Midbrain (tissue), 1 donor: Measurements from ENCODE around the gene INO80D.
A peak's percentile ranks its signal among the peaks of the same experiment; 100 is the strongest.
"Not testable (repeated sequence)": the region's sequence is repeated elsewhere in the genome, so short reads cannot be mapped to it uniquely, and the experiment has no call there.

Experiments used
- DNase-seq: peaks from one replicate; lab custom pipeline; 2025; lab: John Stamatoyannopoulos, UW

Gene INO80D, protein sequence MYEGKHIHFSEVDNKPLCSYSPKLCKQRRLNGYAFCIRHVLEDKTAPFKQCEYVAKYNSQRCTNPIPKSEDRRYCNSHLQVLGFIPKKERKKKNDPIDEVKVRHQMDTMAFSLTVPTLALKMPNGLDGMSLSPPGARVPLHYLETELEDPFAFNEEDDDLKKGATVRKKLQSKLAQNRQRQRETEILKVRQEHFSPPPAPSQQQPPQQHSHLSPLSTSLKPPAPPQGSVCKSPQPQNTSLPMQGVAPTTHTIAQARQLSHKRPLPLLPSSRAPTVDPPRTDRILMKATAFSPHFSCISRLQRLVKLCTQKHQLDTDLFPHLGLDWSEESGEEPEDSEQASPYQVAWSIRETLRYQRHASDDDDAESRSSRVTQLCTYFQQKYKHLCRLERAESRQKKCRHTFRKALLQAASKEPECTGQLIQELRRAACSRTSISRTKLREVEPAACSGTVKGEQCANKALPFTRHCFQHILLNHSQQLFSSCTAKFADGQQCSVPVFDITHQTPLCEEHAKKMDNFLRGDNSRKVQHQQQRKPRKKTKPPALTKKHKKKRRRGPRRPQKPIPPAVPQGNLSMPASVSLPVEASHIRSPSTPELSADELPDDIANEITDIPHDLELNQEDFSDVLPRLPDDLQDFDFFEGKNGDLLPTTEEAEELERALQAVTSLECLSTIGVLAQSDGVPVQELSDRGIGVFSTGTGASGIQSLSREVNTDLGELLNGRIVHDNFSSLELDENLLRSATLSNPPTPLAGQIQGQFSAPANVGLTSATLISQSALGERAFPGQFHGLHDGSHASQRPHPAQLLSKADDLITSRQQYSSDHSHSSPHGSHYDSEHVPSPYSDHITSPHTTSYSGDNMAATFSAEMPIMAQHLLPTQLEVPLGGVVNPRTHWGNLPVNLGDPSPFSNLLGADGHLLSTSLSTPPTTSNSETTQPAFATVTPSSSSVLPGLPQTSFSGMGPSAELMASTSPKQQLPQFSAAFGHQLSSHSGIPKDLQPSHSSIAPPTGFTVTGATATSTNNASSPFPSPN

DNA sequence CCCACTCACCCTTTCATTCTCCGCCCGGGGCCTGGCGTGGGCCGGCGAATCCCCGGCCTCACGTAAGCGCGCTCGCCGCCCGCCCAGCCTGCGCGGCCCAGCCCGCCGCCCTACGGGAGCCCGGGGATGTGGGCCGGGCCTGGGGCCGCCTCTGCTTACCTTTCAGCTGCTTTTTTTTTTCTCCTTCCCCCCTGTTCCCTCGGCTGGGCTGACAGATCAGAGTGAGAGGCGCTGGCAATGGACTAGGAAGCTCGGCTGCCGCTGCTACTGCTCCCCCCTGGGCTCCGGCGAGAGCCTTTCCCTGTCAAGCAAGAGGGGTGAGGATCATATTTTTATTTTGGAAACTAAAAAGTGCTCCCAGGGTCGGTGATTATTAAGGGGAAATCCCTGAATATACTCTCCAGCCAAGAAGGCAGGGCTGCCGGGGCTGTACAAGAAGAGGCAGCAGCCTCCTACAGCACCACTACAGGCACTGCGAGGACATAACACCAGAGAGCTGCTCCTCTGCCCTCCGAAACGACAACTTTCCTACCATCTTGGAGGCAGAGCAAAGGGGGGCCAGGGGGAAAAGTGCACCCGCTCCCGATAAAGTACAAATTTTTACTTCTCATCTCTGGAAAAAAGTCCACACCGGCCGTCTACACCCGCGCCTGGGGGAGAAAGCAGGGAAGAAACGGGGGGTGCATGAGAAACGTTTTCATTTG lies at the start of gene INO80D:
Gene INO80D (minus strand): TSS at position 433 of the 704 bp plus-strand sequence. CDS start 23,158 bp downstream, outside the sequence.
- DNase-seq = peak; percentile 85

DNA sequence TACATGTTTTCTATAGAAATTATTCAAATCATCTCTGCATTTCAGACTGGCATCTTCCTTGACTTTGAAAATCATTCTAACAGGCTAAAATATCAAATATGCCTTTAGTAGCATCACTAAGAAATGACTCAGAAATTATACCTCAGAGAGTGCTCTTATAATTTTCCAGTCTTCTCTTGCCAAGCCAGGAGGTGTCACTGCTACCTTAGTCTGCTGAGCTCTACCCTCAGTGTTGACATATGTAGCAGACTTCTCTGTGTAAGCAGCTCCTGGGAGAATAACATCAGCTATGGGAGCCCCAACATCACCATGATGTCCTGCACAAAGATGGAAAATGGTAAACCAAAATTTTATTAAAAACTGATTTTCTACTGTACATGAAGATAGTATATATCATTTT lies 41.7 kb upstream of the INO80D start:
- DNase-seq = no peak

- no peak for DNase-seq
These were observed 39.9 kb upstream of the INO80D start for GRCh38 chr2:206125901-206126300.

DNA sequence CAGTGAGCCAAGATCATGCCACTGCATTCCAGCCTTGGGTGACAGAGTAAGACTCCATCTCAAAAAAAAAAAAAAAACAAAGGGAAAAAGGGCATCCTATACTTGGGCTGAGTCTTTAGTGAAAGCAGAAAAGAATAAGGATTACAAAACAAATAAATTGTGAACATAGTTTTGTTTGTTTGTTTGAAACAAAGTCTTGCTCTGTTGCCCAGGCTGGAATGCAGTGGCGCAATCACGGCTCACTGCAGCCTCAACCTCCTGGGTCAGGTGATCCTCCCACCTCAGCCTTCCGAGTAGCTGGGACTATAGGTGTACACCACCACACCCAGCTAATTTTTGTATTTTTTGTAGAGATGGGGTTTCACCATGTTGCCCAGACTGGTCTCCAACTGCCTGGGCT lies 36.6 kb upstream of the INO80D start:
- DNase-seq = not testable (repeated sequence)

DNA sequence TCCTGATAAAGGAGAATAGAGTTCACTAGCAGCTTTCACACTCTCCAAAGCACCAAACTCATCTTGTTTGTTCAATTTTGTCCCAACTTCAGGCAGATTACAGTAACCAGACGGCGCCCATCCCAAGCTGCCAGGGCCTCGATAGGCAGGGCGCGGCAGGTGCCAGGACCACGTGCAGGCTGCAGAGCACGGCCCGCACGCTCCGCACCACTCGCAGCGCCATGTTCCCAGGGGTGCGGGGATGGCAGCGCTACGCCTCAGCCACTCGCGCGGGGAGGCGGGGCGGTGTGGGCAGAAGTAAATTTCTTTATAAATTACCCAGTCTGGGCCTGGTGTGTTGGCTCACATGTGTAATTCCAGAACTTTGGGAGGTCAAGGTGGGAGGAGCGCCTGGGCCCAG lies 30.3 kb upstream of the INO80D start:
- no peak for DNase-seq

- DNase-seq = no peak
These were observed 29.1 kb upstream of the INO80D start for GRCh38 chr2:206115026-206115578.

- no peak for DNase-seq
These were observed 27.0 kb upstream of the INO80D start for GRCh38 chr2:206112846-206113547.

DNA sequence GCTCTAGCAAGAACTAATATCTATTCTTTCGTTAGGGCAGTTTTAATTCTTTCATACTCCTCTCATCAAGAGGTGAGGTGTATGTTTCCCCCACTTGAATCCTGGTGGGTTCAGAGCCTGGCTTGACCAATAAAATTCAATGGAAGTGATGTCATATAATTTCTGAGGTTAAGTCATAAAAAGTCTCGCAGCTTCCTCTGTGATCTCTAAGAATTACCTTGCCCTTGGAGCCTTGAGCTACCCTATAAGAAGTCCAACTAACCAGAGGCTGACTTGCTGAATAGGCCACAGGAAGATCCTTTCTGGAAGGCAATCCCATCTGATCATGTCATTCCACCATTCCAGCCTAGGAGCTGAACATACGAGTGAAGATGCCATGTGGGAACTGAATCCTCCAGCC lies 26.1 kb upstream of the INO80D start:
- DNase-seq = no peak

DNA sequence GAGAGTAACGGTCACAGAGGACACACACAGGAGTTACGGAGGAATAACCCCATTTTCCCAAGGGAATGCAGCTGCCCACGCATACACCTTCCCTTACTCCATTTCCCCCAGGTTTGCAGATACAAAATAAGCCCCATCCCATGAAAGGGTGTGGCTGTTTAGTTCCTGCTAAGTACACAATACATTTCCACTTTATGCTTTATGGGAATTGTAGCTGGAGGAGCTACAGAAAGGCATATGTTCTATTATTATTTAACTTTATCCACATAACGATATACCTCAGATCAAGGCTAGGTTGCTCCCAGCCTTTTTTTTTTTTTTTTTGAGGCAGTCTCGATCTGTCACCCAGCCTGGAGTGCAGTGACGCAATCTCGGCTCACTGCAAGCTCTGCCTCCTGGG lies 22.7 kb upstream of the INO80D start:
- no peak for DNase-seq

DNA sequence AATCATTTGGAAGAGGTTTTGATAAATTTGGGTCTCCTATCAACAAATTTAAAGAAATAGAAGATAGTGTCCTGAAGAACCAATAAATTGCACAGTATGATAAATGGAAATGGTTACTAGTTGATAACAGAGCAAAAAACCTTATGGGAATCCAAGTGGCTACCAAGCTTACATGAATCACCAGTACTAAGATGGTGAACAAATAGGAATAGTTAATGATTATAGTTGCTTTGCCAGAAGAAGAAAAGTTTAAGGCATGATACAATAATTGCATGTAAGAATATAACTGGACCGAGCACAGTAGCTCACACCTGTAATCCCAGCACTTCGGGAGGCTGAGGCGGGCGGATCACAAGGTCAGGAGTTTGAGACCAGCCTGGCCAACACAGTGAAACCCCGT lies 19.6 kb upstream of the INO80D start:
- DNase-seq = no peak

DNA sequence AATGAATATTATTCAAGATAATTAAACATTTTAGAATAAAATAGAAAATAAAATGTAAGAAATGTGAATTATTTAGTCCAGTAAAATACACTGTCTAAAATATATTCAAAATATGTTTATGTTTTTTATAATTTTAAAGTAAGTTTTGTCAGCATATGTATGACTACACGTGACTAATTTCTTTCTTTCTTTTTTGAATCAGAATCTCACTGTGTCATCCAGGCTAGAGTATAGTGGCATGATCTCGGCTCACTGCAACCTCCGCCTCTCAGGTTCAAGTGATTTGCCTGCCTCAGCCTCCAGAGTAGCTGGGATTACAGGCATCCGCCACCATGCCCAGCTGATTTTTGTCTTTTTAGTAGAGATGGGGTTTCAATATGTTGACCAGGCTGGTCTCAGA lies 19.1 kb upstream of the INO80D start:
- no peak for DNase-seq

- DNase-seq = not testable (repeated sequence)
These were observed 12.9 kb upstream of the INO80D start for GRCh38 chr2:206098872-206099271.

DNA sequence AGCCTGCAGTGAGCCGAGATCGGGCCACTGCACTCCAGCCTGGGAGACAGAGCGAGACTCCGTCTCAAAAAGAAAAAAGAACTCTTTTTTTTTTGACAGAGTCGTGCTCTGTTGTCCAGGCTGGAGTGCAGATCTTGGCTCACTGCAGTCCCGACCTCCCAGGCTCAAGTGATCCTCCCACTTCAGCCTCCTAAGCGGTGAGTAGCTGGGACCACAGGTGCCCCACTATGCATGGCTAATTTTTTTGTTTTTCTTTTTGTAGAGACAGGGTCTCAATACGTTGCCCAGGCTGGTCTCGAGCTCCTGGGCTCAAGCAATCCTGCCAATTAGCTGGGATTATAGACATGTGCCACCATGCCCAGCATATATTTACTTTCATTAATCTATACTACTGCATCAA lies 12.5 kb upstream of the INO80D start:
- no peak for DNase-seq

DNA sequence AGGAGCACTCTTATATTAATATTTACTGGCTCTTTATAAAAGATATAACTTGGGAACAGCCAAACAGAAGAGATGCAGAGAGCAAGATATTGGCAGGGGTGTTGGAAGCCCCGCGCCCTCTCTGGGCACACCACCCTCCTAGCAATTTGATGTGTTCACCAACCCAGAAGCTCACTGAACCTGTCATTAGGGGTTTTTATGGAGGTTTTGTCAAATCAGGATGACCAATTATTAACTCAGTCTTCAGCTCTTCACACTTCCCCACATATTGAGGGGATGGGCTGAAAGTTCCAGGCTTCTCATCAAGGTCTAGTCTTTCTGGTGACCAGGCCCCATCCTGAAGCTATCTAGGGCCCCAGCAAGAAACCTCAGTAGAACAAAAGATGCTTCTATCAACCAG lies 10.9 kb upstream of the INO80D start:
- DNase-seq = no peak

GRCh38 chr2:206095536-206096332 lies 9.8 kb upstream of the INO80D start:
- DNase-seq = no peak

DNA sequence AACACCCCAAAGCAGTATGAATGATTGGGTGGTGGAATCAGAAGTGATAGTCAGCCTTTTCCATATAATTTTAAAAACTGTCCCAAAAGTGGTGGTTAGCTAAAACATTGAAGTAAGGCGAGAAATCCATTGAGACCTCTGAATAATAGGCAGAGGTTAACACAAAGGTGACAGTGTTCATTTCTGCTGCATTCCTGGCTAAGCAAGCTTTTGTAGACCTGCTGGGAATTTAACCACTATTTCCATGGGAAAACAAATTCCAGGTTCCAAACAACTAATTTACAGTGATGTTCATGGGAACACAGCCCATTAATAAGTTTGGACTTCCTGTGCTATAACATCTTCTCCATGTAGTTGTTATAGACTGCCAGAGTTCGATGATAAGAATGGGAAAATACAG lies 6.3 kb upstream of the INO80D start:
- DNase-seq = no peak

DNA sequence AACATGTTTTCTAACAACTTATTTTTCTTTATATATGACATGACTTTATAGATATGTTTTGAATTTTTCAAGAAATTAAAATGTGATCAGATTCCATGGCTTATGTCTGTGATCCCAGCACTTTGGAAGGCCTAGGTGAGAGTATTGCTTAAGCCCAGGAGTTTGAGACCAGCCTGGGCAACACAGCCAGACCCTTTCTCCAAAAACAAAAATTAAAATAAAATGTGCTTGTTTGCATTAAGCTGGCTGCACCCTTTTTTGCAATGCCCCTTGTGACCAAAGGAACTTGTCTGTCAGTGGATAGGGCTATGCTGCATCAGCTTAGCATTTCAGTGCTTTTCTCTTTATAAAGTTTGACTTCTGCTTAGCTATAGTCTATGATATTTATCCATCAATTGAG lies 2.3 kb upstream of the INO80D start:
- no peak for DNase-seq

- DNase-seq = peak; percentile 30
These were observed 859 bp upstream of the INO80D start for GRCh38 chr2:206086716-206087350.

GRCh38 chr2:206084870-206085741 lies 868 bp downstream of the INO80D start:
- DNase-seq = peak; percentile 51
